ENCODE measurements around the gene MRPS9. TPM values are rescaled to one million over a fixed set of nuclear protein-coding genes. Genes with fewer than 3 reads are reported as not detected.
A peak's percentile ranks its signal among the peaks of the same experiment; 100 is the strongest.

Gene MRPS9
- total RNA-seq, 1 donor from 2014 or later: 16.8 TPM

GRCh38 chr2:105110295-105110829 lies 72.5 kb downstream of the MRPS9 start:
- no peaks in the 10 kb centered on the region for H3K27me3 Mint-ChIP-seq (ENCODE audit: low read depth)
- no peak overlapping the region for H3K4me3 Mint-ChIP-seq (ENCODE audit: unreplicated experiment)
- no peak for TF ChIP-seq CTCF (IDR thresholded peaks at IDR 0.05)
- H3K9me3 Mint-ChIP-seq (ENCODE audit: low read depth): no peaks in the 10 kb centered on the region
- H3K36me3 Mint-ChIP-seq (ENCODE audit: low read depth): no peaks in the 10 kb centered on the region
- DNase-seq (ENCODE audit: low spot score): no peak
- no peak overlapping the region for H3K27ac Mint-ChIP-seq (ENCODE audit: unreplicated experiment)
- no peaks in the 10 kb centered on the region for H3K4me1 Mint-ChIP-seq (ENCODE audit: low read depth)

GRCh38 chr2:105111365-105112150 lies 73.7 kb downstream of the MRPS9 start:
- no peak overlapping the region for H3K27ac Mint-ChIP-seq (ENCODE audit: unreplicated experiment)
- no peaks in the 10 kb centered on the region for H3K4me1 Mint-ChIP-seq (ENCODE audit: low read depth)
- no peak for TF ChIP-seq CTCF (IDR thresholded peaks at IDR 0.05)
- no peaks in the 10 kb centered on the region for H3K27me3 Mint-ChIP-seq (ENCODE audit: low read depth)
- DNase-seq (ENCODE audit: low spot score): no peak
- H3K9me3 Mint-ChIP-seq (ENCODE audit: low read depth): no peaks in the 10 kb centered on the region
- no peaks in the 10 kb centered on the region for H3K36me3 Mint-ChIP-seq (ENCODE audit: low read depth)
- no peak overlapping the region for H3K4me3 Mint-ChIP-seq (ENCODE audit: unreplicated experiment)

GRCh38 chr2:105112345-105112744 lies 74.5 kb downstream of the MRPS9 start:
- Mint-ChIP-seq H3K4me3 (ENCODE audit: unreplicated experiment) (no peak overlapping the region), H3K9me3 (ENCODE audit: low read depth) (no peaks in the 10 kb centered on the region), H3K27ac (ENCODE audit: unreplicated experiment) (no peak overlapping the region), H3K4me1 (ENCODE audit: low read depth) (no peaks in the 10 kb centered on the region), H3K36me3 (ENCODE audit: low read depth) (no peaks in the 10 kb centered on the region), H3K27me3 (ENCODE audit: low read depth) (no peaks in the 10 kb centered on the region)
- TF ChIP-seq CTCF (IDR thresholded peaks at IDR 0.05): no peak
- no peak for DNase-seq (ENCODE audit: low spot score)

- Mint-ChIP-seq H3K4me1 (ENCODE audit: low read depth) (no peaks in the 10 kb centered on the region), H3K4me3 (ENCODE audit: unreplicated experiment) (no peak overlapping the region), H3K36me3 (ENCODE audit: low read depth) (no peaks in the 10 kb centered on the region), H3K27ac (ENCODE audit: unreplicated experiment) (no peak overlapping the region), H3K27me3 (ENCODE audit: low read depth) (no peaks in the 10 kb centered on the region), H3K9me3 (ENCODE audit: low read depth) (no peaks in the 10 kb centered on the region)
- DNase-seq (ENCODE audit: low spot score): no peak
- no peak for TF ChIP-seq CTCF (IDR thresholded peaks at IDR 0.05)
Measured at GRCh38 chr2:105113616-105114291, 75.9 kb downstream of the MRPS9 start.

GRCh38 chr2:105114551-105114950 lies 76.7 kb downstream of the MRPS9 start:
- Mint-ChIP-seq H3K27me3 (ENCODE audit: low read depth) (no peaks in the 10 kb centered on the region), H3K27ac (ENCODE audit: unreplicated experiment) (no peak overlapping the region), H3K36me3 (ENCODE audit: low read depth) (no peaks in the 10 kb centered on the region), H3K4me1 (ENCODE audit: low read depth) (no peaks in the 10 kb centered on the region), H3K9me3 (ENCODE audit: low read depth) (no peaks in the 10 kb centered on the region), H3K4me3 (ENCODE audit: unreplicated experiment) (no peak overlapping the region)
- TF ChIP-seq CTCF (IDR thresholded peaks at IDR 0.05): peak; percentile 97
- DNase-seq (ENCODE audit: low spot score): no peak

Measured in chondrocyte (in vitro differentiated cells).